Stimulated activated CD4-positive, alpha-beta T cell treated with anti-CD3 and anti-CD28 coated beads, Interleukin-2, amount 100 ng/mL, for 24 hours (primary cell): Measurements from ENCODE around the gene TRAK2.

Experiments
- DNase-seq, 2 donors: peaks; one replicate each; pipeline ENCODE4 v3.0.0-alpha.2; 2020

Gene TRAK2

DNA sequence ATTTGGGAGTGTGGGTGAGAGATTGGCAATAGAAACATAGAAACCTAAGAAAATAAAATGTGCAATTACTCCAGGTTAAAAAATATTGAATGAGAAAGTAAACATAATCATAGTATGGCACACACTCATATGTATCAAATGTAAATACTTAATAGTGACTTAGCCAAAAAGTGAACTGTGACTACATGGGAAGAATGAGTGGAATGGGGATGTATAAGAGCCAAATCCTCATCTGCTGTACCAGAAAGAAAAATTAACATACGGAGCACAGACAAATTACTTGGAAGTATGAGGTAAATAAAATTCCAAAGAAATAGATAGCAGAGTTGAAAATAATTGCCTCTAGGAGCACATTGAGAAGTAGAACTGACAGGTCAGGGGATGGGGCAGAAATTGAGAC is 98.1 kb downstream of the TRAK2 start:
- DNase-seq = no peak

- DNase-seq = no peak
Observed at GRCh38 chr2:201350879-201351278, 100.4 kb downstream of the TRAK2 start.

- DNase-seq = no peak
Observed at GRCh38 chr2:201349601-201350000, 101.7 kb downstream of the TRAK2 start.

- no peak for DNase-seq
Observed at GRCh38 chr2:201348758-201349157, 102.5 kb downstream of the TRAK2 start.

GRCh38 chr2:201347138-201347537 is 104.1 kb downstream of the TRAK2 start:
- DNase-seq = no peak

GRCh38 chr2:201345625-201346213 is 105.5 kb downstream of the TRAK2 start:
- no peak for DNase-seq

DNA sequence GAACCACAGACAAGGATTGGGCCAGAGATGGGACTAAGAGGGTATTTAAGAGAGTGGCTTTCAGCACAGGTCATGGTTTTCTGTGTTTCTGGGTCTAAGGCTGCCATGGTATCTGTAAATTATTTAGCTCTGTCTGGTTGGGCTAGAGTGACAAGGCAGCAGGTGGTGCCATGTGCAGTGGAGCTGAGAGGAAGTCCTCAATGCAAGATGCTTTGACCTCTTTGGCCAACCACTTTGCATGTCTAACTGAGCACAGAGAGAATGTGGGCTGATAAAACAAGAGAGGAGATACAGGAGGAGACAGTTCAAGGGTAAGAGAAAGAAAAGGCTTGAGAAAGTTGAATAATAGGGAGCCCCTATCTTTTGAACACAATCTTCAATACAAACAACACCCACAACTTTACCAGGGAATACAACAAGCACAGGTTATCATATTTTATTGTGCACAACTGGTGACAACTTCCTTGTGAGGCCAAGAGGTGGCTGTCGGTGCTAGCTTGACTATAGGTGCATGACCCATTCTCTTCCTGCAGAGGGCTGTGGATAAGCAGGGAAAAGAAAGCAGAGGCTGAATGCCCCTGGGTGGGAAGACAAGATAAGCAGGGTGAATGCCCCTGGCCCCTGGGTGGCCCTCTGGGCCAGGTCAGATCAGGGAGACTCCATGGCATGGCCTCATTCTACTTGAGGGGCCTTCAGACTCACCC is 106.4 kb downstream of the TRAK2 start:
- no peak for DNase-seq

DNA sequence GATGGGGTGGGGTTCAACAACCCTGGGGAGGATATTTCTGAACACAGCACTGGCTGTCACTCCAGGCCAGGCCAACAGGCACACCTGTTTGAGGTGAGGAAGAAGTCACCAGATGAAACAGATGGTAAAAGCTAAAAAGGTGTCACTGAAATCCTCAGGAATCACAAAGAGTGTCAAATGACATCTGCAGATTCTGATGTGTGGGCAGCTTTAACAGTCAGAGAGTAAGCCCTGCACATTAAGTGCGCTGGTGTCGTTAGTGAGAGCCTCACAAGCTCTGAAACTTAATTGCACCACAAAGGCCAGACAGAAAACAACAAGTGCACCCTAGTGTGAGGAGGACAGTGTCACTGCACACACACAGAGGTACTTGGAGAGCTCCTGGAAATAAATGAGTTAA is 107.7 kb downstream of the TRAK2 start:
- DNase-seq = no peak

GRCh38 chr2:201342923-201343322 is 108.3 kb downstream of the TRAK2 start:
- DNase-seq = no peak

- no peak for DNase-seq
Observed at GRCh38 chr2:201329409-201329808, 121.8 kb downstream of the TRAK2 start.

DNA sequence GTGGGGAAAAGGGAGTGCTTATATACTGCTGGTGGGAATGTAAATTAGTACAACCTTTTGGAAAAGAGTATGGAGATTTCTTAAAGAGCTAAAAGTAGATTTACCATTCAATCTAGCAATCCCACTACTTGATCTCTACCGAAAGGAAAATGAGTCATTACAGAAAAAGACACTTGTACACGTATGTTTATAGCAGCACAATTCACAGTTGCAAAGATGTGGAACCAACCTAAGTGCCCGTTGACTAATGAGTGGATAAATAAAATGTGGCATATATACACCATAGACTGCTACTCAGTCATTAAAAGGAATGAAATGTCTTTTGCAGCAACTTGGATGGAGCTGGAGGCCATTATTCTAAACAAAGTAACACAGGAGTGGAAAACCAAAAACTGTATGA is 123.6 kb downstream of the TRAK2 start:
- DNase-seq = no peak
